ENCODE measurements around the gene WFIKKN2. TPM values are rescaled to one million over a fixed set of nuclear protein-coding genes. Genes with fewer than 3 reads are reported as not detected.

The WFIKKN2 gene
- total and polyA plus RNA-seq, 2 of the 13 experiments (the other 11 are each of a cell fraction or from before 2014, with no cell fraction given), result not detected

- intact Hi-C loops (cut with micrococcal nuclease; ENCODE audit: unreplicated experiment), result loop anchor here (2.0 kb wide), 2 partner anchors 18 to 26 kb away; no protein-coding TSS in a partner anchor
- peaks cover 54% of the 10 kb centered on the region for H3K79me2 ChIP-seq (ENCODE audit: insufficient read depth, low read length)
- H3K9ac ChIP-seq (ENCODE audit: insufficient read depth, low read depth, low read length), result peak within 1 kb of the TSS; percentile 93
- in situ Hi-C loops (cut with HindIII; ENCODE audit: extremely low pct_ligation_motif_present, low pct_unique_long_range_greater_than_20kb), result loop anchor here (5.0 kb wide), 1 partner anchor 81 kb away; no protein-coding TSS in a partner anchor
- H3K4me2 ChIP-seq (ENCODE audit: low read depth, low read length), result peak within 1 kb of the TSS; percentile 98
- POLR2A ChIA-PET, result interaction anchor here (0.7 to 9.6 kb wide), 46 partner anchors 10 to 426 kb away, joined by 3 to 510 read pairs (median 5); partner anchors contain the start of genes CACNA1G, LUC7L3 and SPAG9
- no peak within 1 kb of the TSS for H2AFZ ChIP-seq (ENCODE audit: low read length)
- 1% methylated on average over 55 of the region's 75 CpGs for WGBS (ENCODE audit: low lambda C conversion rate)
- BruUV-seq (replicated peaks), result no TSS peak
- CTCF ChIA-PET (ENCODE audit: low intra/inter-chr PET ratio, low total read pairs), result interaction anchor here (1.0 kb wide), 1 partner anchor 90 kb away, joined by 3 read pairs; no protein-coding TSS in a partner anchor
- ATAC-seq, result peak; percentile 91
- H4K20me1 ChIP-seq (ENCODE audit: insufficient read depth, low read length), result peaks cover 41% of the 10 kb centered on the region
- FAIRE-seq, result peak; percentile 63
- peak within 1 kb of the TSS; percentile 97 to 98 (median 97) for H3K4me3 ChIP-seq (replicated peaks in 1 of 3; ENCODE audit: insufficient read depth in 1 of 3, low read depth in 2 of 3, low read length in 3 of 3)
- peaks cover 41% of the 10 kb centered on the region for H3K4me1 ChIP-seq (ENCODE audit: insufficient read depth, low read length)
- peak within 1 kb of the TSS; percentile 95 for H3K27ac ChIP-seq (ENCODE audit: extremely low read length, insufficient read depth, low read length)
- H3K36me3 ChIP-seq (replicated peaks in 1 of 2; ENCODE audit: control insufficient read depth in 1 of 2, insufficient read depth in 2 of 2, low read length in 2 of 2), result peaks cover 5 to 17% of the 10 kb centered on the region in 2 experiments; a peak in 4 of 5 replicates
- DNase-seq (ENCODE audit: low spot score), result peak; percentile 97
- H3K27me3 ChIP-seq (ENCODE audit: control insufficient read depth in 1 of 2, insufficient read depth in 2 of 2, low read length in 2 of 2), result no peaks in the 10 kb centered on the region; a peak in 1 of 5 replicates
- H3K9me3 ChIP-seq (ENCODE audit: low read length), result no peaks in the 10 kb centered on the region
- TF ChIP-seq CEBPB (IDR thresholded peaks at IDR 0.05; ENCODE audit: borderline replicate concordance, low read depth, low read length) (no peak), BRF2 (CRISPR knock-in tag; IDR thresholded peaks at IDR 0.05) (peak; percentile 74; the same call in 1 of the 2 replicates), GTF2F1 (IDR thresholded peaks at IDR 0.05; ENCODE audit: low read length) (peak; percentile 93), RFXAP (CRISPR knock-in tag; IDR thresholded peaks at IDR 0.05; ENCODE audit: borderline replicate concordance) (peak; percentile 76; the same call in 1 of the 2 replicates), ZNF598 (CRISPR knock-in tag; IDR thresholded peaks at IDR 0.05; ENCODE audit: borderline replicate concordance) (no peak), MED8 (CRISPR knock-in tag; IDR thresholded peaks at IDR 0.05; ENCODE audit: insufficient replicate concordance) (no peak), RARA (CRISPR knock-in tag; IDR thresholded peaks at IDR 0.05) (peak; percentile 71), HDAC6 (IDR thresholded peaks at IDR 0.05; ENCODE audit: low read depth, low read length) (no peak), TCF7L2 (IDR thresholded peaks at IDR 0.05; ENCODE audit: low read depth, low read length) (no peak), ZNF205 (CRISPR knock-in tag; IDR thresholded peaks at IDR 0.05) (peak; percentile 91), SATB2 (CRISPR knock-in tag; IDR thresholded peaks at IDR 0.05) (no peak; the same call in none of the 2 replicates)
- TF ChIP-seq, protein P1, sequence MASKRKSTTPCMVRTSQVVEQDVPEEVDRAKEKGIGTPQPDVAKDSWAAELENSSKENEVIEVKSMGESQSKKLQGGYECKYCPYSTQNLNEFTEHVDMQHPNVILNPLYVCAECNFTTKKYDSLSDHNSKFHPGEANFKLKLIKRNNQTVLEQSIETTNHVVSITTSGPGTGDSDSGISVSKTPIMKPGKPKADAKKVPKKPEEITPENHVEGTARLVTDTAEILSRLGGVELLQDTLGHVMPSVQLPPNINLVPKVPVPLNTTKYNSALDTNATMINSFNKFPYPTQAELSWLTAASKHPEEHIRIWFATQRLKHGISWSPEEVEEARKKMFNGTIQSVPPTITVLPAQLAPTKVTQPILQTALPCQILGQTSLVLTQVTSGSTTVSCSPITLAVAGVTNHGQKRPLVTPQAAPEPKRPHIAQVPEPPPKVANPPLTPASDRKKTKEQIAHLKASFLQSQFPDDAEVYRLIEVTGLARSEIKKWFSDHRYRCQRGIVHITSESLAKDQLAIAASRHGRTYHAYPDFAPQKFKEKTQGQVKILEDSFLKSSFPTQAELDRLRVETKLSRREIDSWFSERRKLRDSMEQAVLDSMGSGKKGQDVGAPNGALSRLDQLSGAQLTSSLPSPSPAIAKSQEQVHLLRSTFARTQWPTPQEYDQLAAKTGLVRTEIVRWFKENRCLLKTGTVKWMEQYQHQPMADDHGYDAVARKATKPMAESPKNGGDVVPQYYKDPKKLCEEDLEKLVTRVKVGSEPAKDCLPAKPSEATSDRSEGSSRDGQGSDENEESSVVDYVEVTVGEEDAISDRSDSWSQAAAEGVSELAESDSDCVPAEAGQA (IDR thresholded peaks at IDR 0.05; ENCODE audit: low read depth), result peak; percentile 82; the same call in 1 of the 2 replicates
- TF ChIP-seq, protein P1 (CRISPR knock-in tag; IDR thresholded peaks at IDR 0.05; ENCODE audit: borderline replicate concordance), result 0 out of 2 replicates have a peak, but pooled peaks have one; percentile 80
- TF ChIP-seq, protein P2, sequence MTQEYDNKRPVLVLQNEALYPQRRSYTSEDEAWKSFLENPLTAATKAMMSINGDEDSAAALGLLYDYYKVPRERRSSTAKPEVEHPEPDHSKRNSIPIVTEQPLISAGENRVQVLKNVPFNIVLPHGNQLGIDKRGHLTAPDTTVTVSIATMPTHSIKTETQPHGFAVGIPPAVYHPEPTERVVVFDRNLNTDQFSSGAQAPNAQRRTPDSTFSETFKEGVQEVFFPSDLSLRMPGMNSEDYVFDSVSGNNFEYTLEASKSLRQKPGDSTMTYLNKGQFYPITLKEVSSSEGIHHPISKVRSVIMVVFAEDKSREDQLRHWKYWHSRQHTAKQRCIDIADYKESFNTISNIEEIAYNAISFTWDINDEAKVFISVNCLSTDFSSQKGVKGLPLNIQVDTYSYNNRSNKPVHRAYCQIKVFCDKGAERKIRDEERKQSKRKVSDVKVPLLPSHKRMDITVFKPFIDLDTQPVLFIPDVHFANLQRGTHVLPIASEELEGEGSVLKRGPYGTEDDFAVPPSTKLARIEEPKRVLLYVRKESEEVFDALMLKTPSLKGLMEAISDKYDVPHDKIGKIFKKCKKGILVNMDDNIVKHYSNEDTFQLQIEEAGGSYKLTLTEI (CRISPR knock-in tag; conservative IDR thresholded peaks at IDR 0.05), result no peak
Measured at GRCh38 chr17:50866261-50866949, 31.0 kb downstream of the WFIKKN2 start, which contains the start of gene TOB1. TSS of gene TOB1 (minus strand) at chr17:50866354. CDS start at chr17:50864017, 2,337 bp downstream.
